Activated CD8-positive, alpha-beta memory T cell treated with anti-CD3 and anti-CD28 coated beads, Interleukin-2, amount 10 ng/mL, durations not matched to agents 7 days and 5 days (primary cell): Measurements from ENCODE around the gene RABEP1. TPM values are rescaled to one million over a fixed set of nuclear protein-coding genes. Genes with fewer than 3 reads are reported as not detected.
"Not testable (repeated sequence)": the region's sequence is repeated elsewhere in the genome, so short reads cannot be mapped to it uniquely, and the experiment has no call there.

Experiments used
- ATAC-seq: fragments of 150-1000 bp; cut with Tn5 transposase; one replicate; pipeline ENCODE4 v1.10.0; 2021; ENCODE audit warnings: moderate library complexity
- CTCF ChIA-PET: fragments of 350-600 bp; sonication (Branson Sonifier 250); formaldehyde crosslinking; loops from one replicate; lab custom pipeline; 2021; ENCODE audit warnings: antibody characterized with exemption; lab: Charles Lee
- DNase-seq: peaks from one replicate; pipeline ENCODE4 v3.0.0-alpha.2; 2020
- H3K27ac Mint-ChIP-seq: one replicate; pipeline ENCODE4 v1.8.0; 2021; ENCODE audit warnings: mild to moderate bottlenecking, mixed read lengths
- H3K27me3 Mint-ChIP-seq: one replicate; pipeline ENCODE4 v1.8.0; 2021; ENCODE audit warnings: mixed read lengths
- H3K36me3 Mint-ChIP-seq: one replicate; pipeline ENCODE4 v1.8.0; 2021; ENCODE audit warnings: mild to moderate bottlenecking, mixed read lengths
- H3K4me1 Mint-ChIP-seq: one replicate; pipeline ENCODE4 v1.8.0; 2021; ENCODE audit warnings: mixed read lengths
- H3K4me3 Mint-ChIP-seq: one replicate; pipeline ENCODE4 v1.8.0; 2021; ENCODE audit warnings: mild to moderate bottlenecking, moderate library complexity, mixed read lengths
- H3K9me3 Mint-ChIP-seq: one replicate; pipeline ENCODE4 v1.8.0; 2022; ENCODE audit warnings: low read depth, mixed read lengths
- total RNA-seq, 2 experiments: library from RNA; stranded (reverse); gene quantifications; one replicate each; pipeline ENCODE4 v1.2.3, GENCODE V29; 2021

Gene RABEP1
- total RNA-seq, 2 experiments from 2014 or later: 35.1 to 38.0 TPM

- Mint-ChIP-seq H3K27me3 (no peaks in the 10 kb centered on the region), H3K27ac (peak overlapping the region; percentile 35), H3K4me1 (peaks cover 24% of the 10 kb centered on the region), H3K36me3 (peaks cover 49% of the 10 kb centered on the region), H3K9me3 (no peaks in the 10 kb centered on the region), H3K4me3 (no peak overlapping the region)
- no peak for DNase-seq
- ATAC-seq: no peak
- CTCF ChIA-PET: interaction anchor here (9.8 kb wide), 1 partner anchor 13 kb away, joined by 74 read pairs; the partner anchor contains the start of gene C1QBP
Measured at GRCh38 chr17:5425826-5426225, 143.7 kb downstream of the RABEP1 start.

- no peak for ATAC-seq
- Mint-ChIP-seq H3K9me3 (no peaks in the 10 kb centered on the region), H3K27ac (peak overlapping the region; percentile 6), H3K27me3 (no peaks in the 10 kb centered on the region), H3K36me3 (peaks cover 55% of the 10 kb centered on the region), H3K4me1 (peaks cover 10% of the 10 kb centered on the region), H3K4me3 (no peak overlapping the region)
- CTCF ChIA-PET: interaction anchor here (9.8 kb wide), 1 partner anchor 10 kb away, joined by 74 read pairs; the partner anchor contains the start of gene C1QBP
- no peak for DNase-seq
Measured at GRCh38 chr17:5429191-5429887, 147.3 kb downstream of the RABEP1 start.

- Mint-ChIP-seq H3K4me3 (no peak overlapping the region), H3K9me3 (no peaks in the 10 kb centered on the region), H3K27ac (peak overlapping the region; percentile 20), H3K27me3 (no peaks in the 10 kb centered on the region), H3K4me1 (peaks cover 16% of the 10 kb centered on the region), H3K36me3 (peaks cover 53% of the 10 kb centered on the region)
- DNase-seq (no peak), ATAC-seq (no peak)
- CTCF ChIA-PET: interaction anchor here (0.7 to 9.8 kb wide), 2 partner anchors 9 to 177 kb away, joined by 3 to 74 read pairs; partner anchors contain the start of gene C1QBP
Measured at GRCh38 chr17:5430413-5430999, 148.4 kb downstream of the RABEP1 start.

- H3K36me3 Mint-ChIP-seq: peaks cover 54% of the 10 kb centered on the region
- not testable (repeated sequence) for H3K27ac Mint-ChIP-seq, ATAC-seq, H3K27me3 Mint-ChIP-seq, H3K4me3 Mint-ChIP-seq, DNase-seq, H3K9me3 Mint-ChIP-seq
- CTCF ChIA-PET: interaction anchor here (0.7 to 9.8 kb wide), 2 partner anchors 8 to 177 kb away, joined by 3 to 74 read pairs; partner anchors contain the start of gene C1QBP
- peaks cover 20% of the 10 kb centered on the region for H3K4me1 Mint-ChIP-seq
Measured at GRCh38 chr17:5431234-5431633, 149.2 kb downstream of the RABEP1 start.

- H3K36me3 Mint-ChIP-seq: peaks cover 58% of the 10 kb centered on the region
- no peaks in the 10 kb centered on the region for H3K27me3 Mint-ChIP-seq
- ATAC-seq: no peak
- H3K4me3 Mint-ChIP-seq: no peak overlapping the region
- no peaks in the 10 kb centered on the region for H3K9me3 Mint-ChIP-seq
- DNase-seq: no peak
- peak overlapping the region; percentile 35 for H3K27ac Mint-ChIP-seq
- CTCF ChIA-PET: no interaction called here
- peaks cover 29% of the 10 kb centered on the region for H3K4me1 Mint-ChIP-seq
Measured at GRCh38 chr17:5431949-5432556, 150.0 kb downstream of the RABEP1 start.

GRCh38 chr17:5434984-5435383 lies 152.9 kb downstream of the RABEP1 start:
- CTCF ChIA-PET: interaction anchor here (0.8 kb wide), 1 partner anchor 16 kb away, joined by 3 read pairs; the partner anchor contains the start of gene NUP88
- no peaks in the 10 kb centered on the region for H3K27me3 Mint-ChIP-seq
- peaks cover 51% of the 10 kb centered on the region for H3K4me1 Mint-ChIP-seq
- ATAC-seq (no peak), DNase-seq (no peak)
- peaks cover 53% of the 10 kb centered on the region for H3K36me3 Mint-ChIP-seq
- no peak overlapping the region for H3K27ac Mint-ChIP-seq
- no peak overlapping the region for H3K4me3 Mint-ChIP-seq
- H3K9me3 Mint-ChIP-seq: no peaks in the 10 kb centered on the region

Other genes with a start within 250 kb of the RABEP1 start
- gene SLC52A1, start 246.9 kb upstream of the RABEP1 start, total RNA-seq: 1 to 10 TPM in 1 of 2 experiments, under 1 TPM in 1; 0.84 to 2.2 TPM
- gene ZFP3, start 203.8 kb upstream of the RABEP1 start, total RNA-seq: 1 to 10 TPM; 1.9 to 2.9 TPM
- 10 to 100 TPM in 1 of 2 experiments, 1 to 10 TPM in 1; 8.6 to 10.7 TPM for gene ZNF232, start 170.4 kb upstream of the RABEP1 start, total RNA-seq
- under 1 TPM; 0.03 to 0.07 TPM for gene USP6, start 166.3 kb upstream of the RABEP1 start, total RNA-seq
- gene ZNF594, start 90.4 kb upstream of the RABEP1 start, total RNA-seq: 10 to 100 TPM; 10.5 to 11.3 TPM
- gene SCIMP, start 47.4 kb upstream of the RABEP1 start, total RNA-seq: not detected
- 100 to 1,000 TPM; 117 to 123 TPM for gene NUP88, start 137.4 kb downstream of the RABEP1 start, total RNA-seq
- gene RPAIN, start 137.9 kb downstream of the RABEP1 start, total RNA-seq: 10 to 100 TPM; 50.7 to 55.5 TPM
- gene C1QBP, start 156.9 kb downstream of the RABEP1 start, total RNA-seq: 100 to 1,000 TPM; 166 to 240 TPM
- 10 to 100 TPM; 21.9 to 29.4 TPM for gene DHX33, start 186.7 kb downstream of the RABEP1 start, total RNA-seq
- 10 to 100 TPM; 52.5 to 79.0 TPM for gene DERL2, start 203.9 kb downstream of the RABEP1 start, total RNA-seq
- gene MIS12, start 204.3 kb downstream of the RABEP1 start, total RNA-seq: 10 to 100 TPM; 30.8 to 36.4 TPM